A673 (cell line): ENCODE measurements around the gene C17orf50.

ENCODE experiments used
- CTCF ChIP-seq: fragments of 300-800, 200-600 bp; sonication (generic); conservative IDR thresholded peaks from 2 replicates; pipeline ENCODE4 v1.5.1; 2017; ENCODE audit warnings: low read depth, mild to moderate bottlenecking, antibody characterized with exemption, low read length, moderate library complexity, mixed read lengths
- EZH2 ChIP-seq: fragments of 200-600 bp; sonication (generic); IDR thresholded peaks from 2 replicates; pipeline ENCODE4 v1.6.1; 2017; ENCODE audit warnings: borderline replicate concordance, low read depth, mild to moderate bottlenecking, mixed read lengths, antibody characterized with exemption, low read length; ENCODE audit not compliant: poor library complexity, severe bottlenecking

GRCh38 chr17:35763767-35764122 is 3.1 kb downstream of the C17orf50 start:
- no peak for TF ChIP-seq CTCF
- TF ChIP-seq EZH2 = no peak
